Measurements from ENCODE around the gene CLCN3.

Gene CLCN3

DNA sequence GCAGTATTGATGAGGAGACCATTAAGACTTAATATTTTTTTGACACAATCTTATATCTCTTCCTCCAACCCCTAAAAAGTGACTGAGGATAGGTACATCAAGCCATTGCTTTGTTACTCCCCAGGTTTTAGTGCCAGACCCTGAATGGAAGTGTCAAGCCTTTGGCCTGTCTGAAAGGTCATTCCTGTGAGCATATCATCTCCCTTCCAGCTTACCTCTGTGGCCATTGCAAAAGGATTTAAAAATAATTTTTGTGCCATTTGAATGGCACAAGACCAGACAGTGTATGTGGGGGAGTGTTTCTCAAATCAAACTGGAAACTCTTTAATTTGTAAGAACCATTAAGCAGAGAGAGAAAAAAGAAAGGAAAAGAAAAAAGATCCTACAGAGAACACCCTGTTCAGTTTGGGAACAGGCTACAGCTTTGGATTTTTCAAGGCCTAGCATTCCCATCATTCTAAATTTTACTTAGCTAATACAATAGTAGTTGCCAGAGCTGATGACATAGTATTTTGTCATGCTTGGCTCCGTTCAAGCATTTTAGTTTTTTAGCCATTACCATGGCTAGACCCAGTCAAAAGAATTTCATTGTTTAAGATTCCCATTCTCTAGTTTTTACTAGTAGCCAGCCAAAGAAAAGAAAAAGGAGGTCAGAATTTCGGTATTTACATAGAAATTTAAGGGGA lies 87.7 kb downstream of the CLCN3 start:
- DNase-seq (ENCODE audit: insufficient read length, low spot score) (no peak), FAIRE-seq (no peak)
- TF ChIP-seq, protein P1, sequence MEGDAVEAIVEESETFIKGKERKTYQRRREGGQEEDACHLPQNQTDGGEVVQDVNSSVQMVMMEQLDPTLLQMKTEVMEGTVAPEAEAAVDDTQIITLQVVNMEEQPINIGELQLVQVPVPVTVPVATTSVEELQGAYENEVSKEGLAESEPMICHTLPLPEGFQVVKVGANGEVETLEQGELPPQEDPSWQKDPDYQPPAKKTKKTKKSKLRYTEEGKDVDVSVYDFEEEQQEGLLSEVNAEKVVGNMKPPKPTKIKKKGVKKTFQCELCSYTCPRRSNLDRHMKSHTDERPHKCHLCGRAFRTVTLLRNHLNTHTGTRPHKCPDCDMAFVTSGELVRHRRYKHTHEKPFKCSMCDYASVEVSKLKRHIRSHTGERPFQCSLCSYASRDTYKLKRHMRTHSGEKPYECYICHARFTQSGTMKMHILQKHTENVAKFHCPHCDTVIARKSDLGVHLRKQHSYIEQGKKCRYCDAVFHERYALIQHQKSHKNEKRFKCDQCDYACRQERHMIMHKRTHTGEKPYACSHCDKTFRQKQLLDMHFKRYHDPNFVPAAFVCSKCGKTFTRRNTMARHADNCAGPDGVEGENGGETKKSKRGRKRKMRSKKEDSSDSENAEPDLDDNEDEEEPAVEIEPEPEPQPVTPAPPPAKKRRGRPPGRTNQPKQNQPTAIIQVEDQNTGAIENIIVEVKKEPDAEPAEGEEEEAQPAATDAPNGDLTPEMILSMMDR (IDR thresholded peaks at IDR 0.05; ENCODE audit: insufficient read depth, missing control alignments) = no peak

DNA sequence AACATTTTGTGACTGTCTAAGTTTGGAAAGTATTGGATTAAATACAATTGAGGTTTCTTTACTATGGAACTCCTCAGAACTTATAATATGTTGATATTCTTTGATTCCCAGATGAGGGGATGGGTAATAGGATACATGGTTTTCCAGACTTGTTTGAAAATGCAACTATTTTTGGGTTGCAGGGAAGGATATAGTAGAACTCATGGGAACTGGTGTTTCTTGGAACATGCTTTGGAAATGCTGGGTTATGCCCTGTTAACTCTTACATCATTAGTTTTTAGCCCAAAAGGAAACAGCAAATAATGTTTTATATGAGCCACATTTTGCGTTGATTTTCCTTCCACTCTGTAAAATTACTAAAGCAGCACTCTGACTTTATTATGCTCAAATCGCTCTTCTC lies 95.4 kb downstream of the CLCN3 start:
- DNase-seq (ENCODE audit: insufficient read length, low spot score) (no peak), FAIRE-seq (no peak)
- TF ChIP-seq, protein P1 (IDR thresholded peaks at IDR 0.05; ENCODE audit: insufficient read depth, missing control alignments) = no peak

DNA sequence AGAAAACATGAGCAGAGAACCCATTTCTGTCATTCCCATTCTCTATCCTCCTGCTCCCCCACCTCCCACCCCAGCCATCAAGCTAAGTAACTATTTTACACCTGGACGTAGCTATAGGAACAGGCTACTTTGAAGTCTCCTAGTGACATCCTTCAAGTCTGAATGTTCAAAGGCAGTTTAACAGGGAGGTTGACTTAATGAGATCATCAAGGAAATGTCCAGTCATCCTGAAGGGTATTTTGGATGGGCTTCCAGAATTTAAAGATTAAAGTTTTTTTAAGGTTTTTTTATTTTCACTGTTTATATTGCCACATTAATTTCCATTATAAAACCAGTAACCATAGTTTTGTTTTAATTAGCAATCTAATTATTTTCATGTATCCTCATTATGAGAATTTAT lies 96.3 kb downstream of the CLCN3 start:
- DNase-seq (ENCODE audit: insufficient read length, low spot score) (no peak), FAIRE-seq (no peak)
- TF ChIP-seq, protein P1 (IDR thresholded peaks at IDR 0.05; ENCODE audit: insufficient read depth, missing control alignments) = no peak

DNA sequence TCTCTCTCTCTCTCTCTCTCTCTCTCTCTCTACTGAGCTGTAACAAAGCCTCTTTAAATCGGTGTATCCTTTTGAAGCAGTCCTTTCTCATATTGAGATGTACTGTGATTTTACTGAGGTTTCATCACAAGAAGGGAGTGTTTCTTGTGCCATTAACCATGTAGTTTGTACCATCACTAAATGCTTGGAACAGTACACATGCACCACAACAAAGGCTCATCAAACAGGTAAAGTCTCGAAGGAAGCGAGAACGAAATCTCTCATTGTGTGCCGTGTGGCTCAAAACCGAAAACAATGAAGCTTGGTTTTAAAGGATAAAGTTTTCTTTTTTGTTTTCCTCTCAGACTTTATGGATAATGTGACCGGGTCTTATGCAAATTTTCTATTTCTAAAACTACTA lies 100.2 kb downstream of the CLCN3 start:
- TF ChIP-seq, protein P1 (IDR thresholded peaks at IDR 0.05; ENCODE audit: insufficient read depth, missing control alignments) = no peak
- no peak for DNase-seq (ENCODE audit: insufficient read length, low spot score)
- peak; percentile 55 for FAIRE-seq

DNA sequence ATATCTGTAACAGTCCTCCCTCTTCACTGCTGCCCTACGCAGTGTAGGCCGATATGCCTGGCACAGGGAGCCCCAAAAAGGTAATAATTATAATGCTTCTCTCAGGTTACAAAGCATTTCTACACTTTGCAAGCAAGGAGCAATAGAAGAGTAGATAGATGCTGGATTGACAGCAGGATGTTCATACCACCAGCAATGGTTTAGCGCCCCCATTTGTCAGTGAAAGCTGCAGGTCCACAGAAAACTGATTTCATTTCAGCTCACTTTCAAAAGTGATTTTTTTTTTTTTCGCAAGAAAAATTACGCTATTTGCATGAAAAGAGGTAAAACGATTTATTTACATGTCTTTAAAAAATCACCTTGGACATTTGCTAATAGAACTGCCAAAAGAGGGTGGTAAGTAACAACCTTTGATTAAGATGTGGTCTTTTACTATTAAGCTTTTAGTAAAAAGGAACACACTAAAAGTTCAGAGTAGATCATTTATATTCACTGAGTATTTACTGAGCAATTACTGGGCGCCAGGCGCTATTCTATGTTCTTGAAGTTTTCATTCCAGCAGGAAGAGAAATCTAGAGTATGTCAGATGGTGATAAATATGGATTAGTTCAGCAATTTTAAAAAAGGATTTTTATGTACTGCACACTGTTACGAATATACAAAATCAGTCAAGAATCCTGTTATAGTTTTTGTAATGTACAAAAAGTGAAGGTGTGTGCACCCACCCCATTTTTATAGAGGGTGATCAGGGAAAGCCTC lies 103.0 kb downstream of the CLCN3 start:
- FAIRE-seq (peak; percentile 44), DNase-seq (ENCODE audit: insufficient read length, low spot score) (no peak)
- TF ChIP-seq, protein P1 (IDR thresholded peaks at IDR 0.05; ENCODE audit: insufficient read depth, missing control alignments) = peak; percentile 49

DNA sequence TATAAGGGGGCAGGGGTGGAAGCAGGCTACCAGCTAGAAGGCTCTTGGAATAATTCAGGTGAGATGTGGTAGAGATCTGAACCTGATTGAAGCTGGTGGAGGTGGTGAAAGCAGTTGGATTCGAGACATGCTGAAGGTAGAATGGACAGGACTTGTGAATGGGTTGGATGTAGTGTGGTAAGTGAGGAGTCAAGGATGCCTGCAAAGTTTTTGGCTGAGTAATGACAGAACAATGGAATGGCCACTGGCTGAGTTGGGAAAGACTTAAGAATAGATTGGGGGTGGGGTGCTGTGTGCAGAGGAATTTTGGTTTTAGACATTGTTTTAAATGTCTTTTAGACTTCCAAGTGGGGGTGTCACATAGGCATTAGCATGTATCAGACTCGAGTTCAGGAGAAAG lies 103.9 kb downstream of the CLCN3 start:
- no peak for FAIRE-seq
- TF ChIP-seq, protein P1 (IDR thresholded peaks at IDR 0.05; ENCODE audit: insufficient read depth, missing control alignments) = no peak
- DNase-seq (ENCODE audit: insufficient read length, low spot score) = no peak

DNA sequence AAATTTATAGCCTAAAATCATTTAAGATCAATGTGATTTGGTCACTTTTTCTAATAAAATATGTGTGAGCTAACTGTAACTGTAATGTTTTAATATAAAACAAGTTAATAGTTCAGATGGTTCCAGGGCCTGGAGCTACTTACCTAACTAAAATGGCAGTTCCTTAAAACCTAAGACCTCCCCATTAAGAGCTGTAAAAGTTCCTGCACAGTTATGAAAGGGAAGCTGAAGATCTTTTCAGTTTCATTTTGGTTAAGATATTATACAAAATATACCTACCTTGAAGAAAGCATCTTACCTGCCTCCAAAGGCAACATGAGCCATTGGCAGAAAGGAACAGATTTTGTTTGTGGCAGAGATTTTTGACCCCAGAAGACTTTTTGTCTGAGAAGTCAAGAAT lies 107.2 kb downstream of the CLCN3 start:
- no peak for FAIRE-seq
- DNase-seq (ENCODE audit: insufficient read length, low spot score) = no peak
- TF ChIP-seq, protein P1 (IDR thresholded peaks at IDR 0.05; ENCODE audit: insufficient read depth, missing control alignments) = no peak
